DMS53 treated with DMSO at 0.1 percent for 48 hours (cell line): ENCODE results near the gene HMCN1.

Source experiments
- DNase-seq: peaks from one replicate; lab custom pipeline; 2025; ENCODE audit not compliant: unreplicated experiment; lab: John Stamatoyannopoulos, UW

Gene HMCN1

GRCh38 chr1:186063091-186063657 is 329.0 kb downstream of the HMCN1 start:
- no peak for DNase-seq

DNA sequence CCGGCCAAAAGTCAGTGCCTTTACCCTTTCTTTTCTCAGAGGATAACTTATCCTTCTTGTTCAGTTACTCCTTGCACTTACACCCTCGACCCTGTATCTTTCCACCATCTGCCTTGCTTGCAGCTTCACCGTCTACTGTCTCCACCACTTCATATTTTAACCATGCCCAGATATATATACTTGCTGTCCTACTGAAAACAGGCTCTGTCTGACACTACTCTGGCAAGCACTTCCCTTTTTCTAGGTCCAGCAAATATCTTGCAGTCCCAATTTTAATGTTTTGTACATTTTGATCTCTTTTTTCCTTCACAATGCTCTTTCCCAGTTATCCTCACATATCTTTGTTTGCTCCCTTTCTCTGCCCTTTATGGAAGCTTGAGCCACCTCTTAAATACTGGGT is 332.2 kb downstream of the HMCN1 start:
- no peak for DNase-seq

GRCh38 chr1:186073697-186074096 is 339.5 kb downstream of the HMCN1 start:
- no peak for DNase-seq

DNA sequence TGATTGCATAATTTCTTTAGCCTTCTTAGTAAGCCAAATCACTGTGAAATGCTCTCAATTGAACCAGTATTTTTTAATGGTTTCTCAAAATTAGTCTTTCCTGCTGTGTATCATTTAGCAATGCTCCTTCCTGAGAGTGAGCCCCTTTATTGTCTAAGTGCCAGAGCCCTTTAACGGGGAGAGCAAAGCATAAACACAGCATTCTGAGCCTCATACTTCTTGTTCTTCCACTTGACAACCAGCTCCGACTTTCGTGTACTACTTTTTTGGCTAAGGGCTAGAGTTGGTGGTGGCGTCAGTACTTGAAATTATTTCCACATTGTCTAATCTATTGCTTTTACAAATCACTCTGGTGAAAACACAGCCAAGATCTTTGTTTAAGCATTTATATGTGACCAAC is 341.8 kb downstream of the HMCN1 start:
- no peak for DNase-seq

GRCh38 chr1:186078245-186078644 is 344.1 kb downstream of the HMCN1 start:
- DNase-seq, result no peak

- no peak for DNase-seq
Observed at GRCh38 chr1:186079084-186079684, 345.0 kb downstream of the HMCN1 start.

DNA sequence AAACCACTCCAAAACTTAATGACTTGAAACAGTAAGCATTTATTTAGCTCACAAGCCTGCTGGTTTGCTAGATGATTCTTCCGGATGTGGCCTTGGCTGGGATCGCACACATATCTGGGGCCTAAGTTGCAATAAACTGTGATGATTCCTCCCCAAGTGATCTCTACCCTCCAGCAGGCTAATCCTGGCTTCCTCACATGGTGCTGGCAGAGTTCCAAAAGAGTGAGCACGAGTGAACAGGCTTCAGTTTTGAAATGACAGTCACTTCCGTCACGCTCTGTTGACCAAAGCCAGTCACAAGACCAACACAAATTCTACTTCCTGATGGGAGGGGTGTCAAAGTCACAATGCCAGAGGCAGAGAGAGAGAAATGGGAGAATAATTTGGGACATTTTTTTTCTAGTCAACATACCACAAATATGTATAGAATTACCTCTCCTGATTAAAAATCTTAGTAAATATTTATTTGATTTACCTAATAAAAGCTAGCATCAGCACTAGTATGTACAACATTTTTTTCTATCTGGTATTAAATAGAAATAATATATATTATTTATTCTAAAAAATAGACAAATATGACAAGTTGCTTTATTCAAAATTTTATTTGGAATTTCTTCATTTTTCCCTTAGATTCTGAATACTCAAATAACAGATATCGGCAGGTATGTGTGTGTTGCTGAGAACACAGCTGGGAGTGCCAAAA is 348.2 kb downstream of the HMCN1 start:
- peak; percentile 99 for DNase-seq

DNA sequence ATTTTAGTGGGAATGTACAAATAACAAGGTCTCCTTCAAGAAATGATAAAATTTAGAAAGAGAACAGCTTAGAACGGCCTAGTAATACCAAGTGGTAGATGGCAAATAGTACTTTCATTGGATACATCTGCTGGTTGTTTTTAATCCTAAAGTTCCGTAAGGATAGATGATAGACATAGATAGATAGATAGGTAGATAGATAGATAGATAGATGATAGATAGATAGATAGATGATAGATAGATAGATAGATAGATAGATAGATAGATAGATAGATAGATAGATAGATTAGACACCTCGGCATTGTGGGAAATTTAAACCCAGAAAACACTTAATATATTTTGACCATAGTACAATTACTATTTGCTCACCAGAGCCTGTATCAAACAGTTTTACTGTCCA is 352.4 kb downstream of the HMCN1 start:
- no peak for DNase-seq

DNA sequence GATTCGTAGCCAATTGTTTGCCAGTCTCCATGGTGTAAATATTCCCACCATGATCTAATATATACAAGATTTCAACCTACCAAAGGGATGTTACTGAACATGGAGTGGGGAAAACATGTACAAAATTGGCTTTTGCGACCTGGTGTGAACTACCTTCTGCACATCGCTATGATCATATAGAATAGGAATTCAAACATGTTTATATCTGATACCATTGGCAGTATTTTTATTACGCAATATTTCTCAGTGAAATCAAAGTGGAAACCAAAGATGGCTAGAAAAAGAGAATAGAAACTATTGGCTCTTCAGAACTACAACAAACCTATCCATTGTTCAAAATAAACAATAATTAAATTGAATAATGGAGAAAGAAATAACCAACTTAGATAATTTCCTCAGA is 355.7 kb downstream of the HMCN1 start:
- no peak for DNase-seq

DNA sequence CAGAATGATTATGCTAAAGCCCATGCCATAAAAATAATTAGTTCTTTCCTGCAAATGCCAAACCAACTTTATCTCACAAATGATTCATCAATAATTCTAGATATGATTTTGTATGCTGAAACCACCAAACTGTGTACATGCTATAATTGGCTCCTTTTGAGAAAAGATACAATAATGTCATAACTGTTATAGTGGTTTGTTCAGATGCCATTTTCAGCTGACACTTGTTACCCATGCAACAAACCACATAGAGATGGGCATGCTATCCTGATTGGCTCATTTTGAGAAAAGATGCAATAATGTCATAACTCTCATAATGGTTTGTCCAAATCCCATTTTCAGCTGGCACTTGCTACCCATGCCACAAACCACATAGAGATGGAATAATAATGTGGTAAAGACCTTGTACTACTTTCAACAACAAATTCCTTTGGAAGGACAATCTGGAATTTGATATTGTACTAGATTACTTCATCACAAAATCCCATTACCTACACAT is 357.1 kb downstream of the HMCN1 start:
- no peak for DNase-seq

DNA sequence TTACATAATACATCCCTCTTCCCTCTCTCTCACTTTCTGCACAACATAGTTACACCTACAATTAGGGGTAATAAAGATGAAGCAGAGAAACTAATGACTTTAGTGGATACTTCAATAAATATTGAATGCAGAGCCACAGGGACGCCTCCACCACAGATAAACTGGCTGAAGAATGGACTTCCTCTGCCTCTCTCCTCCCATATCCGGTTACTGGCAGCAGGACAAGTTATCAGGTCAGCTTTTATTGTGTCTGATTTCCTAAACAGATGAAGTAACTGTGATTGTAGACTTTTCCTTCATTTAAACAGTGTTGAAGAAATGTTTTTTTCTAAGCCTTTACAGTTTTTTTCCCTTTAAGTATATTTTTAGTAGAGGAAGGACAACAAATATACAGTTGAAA is 359.2 kb downstream of the HMCN1 start:
- DNase-seq, result peak; percentile 6

DNA sequence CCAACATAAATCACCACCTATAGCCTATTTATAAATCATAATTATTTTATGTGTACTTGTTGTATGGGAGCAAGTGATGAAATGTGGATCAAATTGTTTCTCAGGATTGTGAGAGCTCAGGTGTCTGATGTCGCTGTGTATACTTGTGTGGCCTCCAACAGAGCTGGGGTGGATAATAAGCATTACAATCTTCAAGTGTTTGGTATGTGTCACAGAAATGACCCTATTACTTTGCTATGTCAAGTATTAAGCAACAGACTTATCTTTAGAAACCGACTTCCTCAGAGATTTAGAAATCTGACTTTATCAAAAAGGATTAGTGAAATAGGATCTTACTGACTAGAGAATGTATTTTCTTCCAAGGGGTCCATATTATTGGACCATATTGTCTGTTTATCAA is 360.0 kb downstream of the HMCN1 start:
- no peak for DNase-seq

DNA sequence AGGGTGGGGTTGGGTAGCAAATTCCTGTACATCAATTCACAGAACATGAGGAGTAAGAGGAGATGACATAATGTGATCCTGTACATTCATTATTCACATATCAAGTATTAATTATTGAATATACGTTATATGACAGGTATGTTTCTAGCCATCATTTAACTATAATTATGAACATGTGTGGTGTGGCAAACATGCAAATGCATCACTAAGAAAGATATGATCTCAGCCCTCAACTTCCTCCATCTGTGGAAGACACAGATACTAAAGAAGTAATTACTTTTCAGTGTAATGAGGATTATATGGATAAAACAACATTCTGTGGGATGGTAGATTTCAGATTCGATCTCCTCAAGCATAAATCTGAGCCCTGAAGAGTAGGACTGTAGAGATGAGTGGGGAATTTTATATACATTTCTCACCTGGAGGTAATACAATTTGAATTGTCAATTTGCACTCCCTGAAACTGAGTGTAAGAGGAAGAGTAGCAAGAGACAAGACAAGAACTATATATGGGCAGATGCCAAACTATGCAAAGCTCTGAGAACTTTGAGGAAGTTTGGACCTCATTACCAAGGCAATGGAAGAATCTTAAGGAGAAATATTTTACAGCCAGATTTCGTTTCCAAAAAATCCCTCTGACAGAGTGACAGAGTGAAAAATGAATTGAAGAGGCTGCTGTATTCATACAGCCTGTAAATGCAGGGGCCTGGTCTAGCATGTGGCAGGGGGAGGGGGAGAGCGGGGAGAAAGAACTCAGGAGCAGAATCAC is 365.3 kb downstream of the HMCN1 start:
- no peak for DNase-seq

GRCh38 chr1:186102107-186102506 is 367.9 kb downstream of the HMCN1 start:
- DNase-seq, result no peak

GRCh38 chr1:186102547-186103148 is 368.5 kb downstream of the HMCN1 start:
- DNase-seq, result no peak

DNA sequence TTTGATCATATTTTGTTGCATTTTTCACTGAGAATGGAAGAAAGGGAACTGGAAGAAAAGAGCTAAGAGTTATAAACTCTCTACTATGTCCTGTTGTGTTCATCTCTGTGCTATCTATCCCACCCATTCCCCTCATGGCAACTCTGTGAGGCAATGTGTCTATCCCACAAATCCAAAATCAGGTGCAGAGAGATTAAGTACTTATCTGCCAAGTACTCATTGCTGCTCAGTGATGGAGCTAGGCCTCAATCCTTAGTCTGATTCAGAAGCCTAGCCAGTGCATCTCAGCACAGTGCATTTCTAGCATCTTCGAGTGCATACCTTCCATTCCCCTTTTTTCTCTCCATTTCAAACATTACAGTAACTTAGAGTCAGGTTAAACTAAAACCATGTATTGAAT is 370.3 kb downstream of the HMCN1 start:
- DNase-seq, result no peak

GRCh38 chr1:186112280-186112679 is 378.1 kb downstream of the HMCN1 start:
- no peak for DNase-seq

DNA sequence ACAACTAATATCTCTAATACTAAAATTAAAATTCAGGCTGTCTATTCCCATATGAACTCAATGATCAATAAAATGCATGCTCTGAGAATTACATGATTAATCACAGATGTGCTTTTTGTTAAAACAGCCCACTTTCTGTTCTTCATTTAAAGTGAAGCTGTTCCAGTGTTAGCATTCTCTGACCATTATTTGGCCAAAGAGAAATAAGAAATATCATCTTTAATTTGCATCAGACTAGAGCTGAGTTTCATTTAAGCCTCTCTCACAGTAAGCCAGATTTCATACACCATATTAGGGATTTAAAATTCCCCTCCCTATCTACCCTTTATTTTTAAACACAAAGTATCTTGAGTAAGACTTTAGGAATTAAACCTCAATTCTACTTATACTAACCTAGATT is 379.3 kb downstream of the HMCN1 start:
- no peak for DNase-seq

- DNase-seq, result no peak
Observed at GRCh38 chr1:186118724-186119123, 384.5 kb downstream of the HMCN1 start.

GRCh38 chr1:186122837-186123236 is 388.6 kb downstream of the HMCN1 start:
- no peak for DNase-seq

DNA sequence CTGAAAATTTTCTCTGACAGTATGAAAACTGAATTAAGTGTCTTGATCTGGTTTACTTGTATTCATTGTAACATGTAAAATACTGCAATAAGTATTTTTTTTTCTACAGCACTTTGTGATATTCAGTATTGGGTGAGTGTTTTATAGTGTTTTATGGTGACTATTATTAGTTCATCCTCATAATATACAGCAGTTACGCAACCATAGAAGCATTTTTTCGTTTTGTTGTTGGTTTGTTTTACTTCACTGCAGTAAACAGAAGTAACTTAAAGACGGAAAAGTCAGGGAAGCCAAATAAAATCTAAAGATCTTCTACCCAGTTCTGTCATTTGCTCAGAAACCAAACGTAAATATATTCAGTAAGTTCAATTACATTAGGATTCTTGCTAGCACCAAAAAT is 390.8 kb downstream of the HMCN1 start:
- no peak for DNase-seq
